Activated CD4-positive, alpha-beta T cell treated with anti-CD3 and anti-CD28 coated beads for 24 hours (primary cell): ENCODE results near the gene CLSTN2.

Experiments used
- DNase-seq, 2 donors: peaks; one replicate each; pipeline ENCODE4 v3.0.0-alpha.2; 2020; ENCODE audit warnings: low read depth in 2 of 2

CLSTN2 gene

GRCh38 chr3:140378571-140379340 is 443.8 kb downstream of the CLSTN2 start:
- DNase-seq = no peak

DNA sequence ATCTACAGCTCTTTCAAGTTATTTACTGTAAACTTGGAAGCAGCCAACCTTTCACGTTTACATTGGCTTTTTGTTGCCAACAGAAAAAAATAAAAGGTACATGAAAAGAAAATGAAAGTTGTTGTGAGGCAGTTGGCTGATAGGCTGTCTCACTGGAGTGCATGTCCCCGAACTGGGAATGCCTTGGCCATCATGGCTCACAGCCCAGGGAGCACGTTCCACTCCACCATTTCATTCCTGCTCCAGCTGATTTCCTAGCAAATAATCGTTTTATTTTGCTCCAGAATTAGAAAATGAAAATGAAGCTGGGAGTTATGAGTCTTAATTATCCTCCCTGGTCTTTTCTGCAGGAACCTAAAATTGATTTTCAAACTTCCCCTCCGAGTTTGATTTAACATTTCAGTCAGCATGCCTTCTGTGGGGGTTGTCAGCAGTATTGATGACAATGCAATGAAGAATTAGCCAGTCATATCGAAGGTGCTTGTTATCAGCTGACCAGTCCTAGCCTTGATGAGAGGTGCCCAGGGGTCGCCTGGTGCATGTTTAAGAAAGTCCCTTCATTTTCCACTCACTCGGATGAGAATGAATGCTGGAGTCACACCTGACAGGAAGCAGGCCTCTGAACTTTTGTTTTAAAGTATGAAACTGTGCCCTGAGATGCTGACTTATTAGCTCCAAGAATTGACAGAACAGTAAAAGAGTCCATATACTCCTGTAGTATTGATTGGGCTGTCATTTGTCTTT is 449.2 kb downstream of the CLSTN2 start:
- DNase-seq = no peak

DNA sequence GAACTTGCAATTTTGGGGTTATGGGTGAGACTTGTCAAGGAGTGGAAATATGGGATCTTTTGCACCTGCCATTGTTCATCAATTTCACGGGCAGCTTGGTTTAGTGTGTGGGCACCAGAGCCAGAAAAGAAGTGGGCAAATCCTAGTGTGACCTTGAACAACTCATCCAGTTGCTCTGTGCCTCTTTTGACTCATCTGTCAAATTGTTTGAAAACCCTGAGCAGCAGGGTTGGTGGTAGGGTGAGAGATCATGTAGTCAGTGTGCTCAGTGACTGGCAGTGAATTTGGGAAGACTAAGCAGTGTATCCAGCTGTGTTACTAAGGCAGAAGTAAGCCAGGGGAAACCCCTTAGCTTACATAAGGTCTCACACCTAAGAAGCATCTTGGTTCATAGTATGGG is 449.9 kb downstream of the CLSTN2 start:
- no peak for DNase-seq

GRCh38 chr3:140386357-140387100 is 451.5 kb downstream of the CLSTN2 start:
- no peak for DNase-seq

DNA sequence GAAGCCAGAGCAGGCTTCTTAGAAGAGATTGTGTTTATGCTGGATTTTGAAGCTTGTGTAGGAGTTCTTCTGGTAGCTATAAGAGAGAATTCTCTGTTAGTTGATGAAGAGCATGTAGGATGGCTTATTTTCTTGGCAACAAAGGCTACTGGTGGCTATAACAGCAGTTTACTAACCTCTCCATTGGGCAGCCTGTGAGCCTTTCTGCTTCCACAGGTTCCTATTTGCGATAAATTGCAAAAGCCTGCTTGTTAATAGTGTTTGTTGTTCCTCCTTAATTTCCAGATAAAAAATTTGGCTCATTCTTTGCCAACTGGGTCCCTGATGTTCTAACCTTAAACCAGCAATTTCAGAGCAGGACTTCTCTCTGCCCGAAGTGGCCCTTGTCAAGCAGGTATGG is 452.3 kb downstream of the CLSTN2 start:
- DNase-seq = no peak

DNA sequence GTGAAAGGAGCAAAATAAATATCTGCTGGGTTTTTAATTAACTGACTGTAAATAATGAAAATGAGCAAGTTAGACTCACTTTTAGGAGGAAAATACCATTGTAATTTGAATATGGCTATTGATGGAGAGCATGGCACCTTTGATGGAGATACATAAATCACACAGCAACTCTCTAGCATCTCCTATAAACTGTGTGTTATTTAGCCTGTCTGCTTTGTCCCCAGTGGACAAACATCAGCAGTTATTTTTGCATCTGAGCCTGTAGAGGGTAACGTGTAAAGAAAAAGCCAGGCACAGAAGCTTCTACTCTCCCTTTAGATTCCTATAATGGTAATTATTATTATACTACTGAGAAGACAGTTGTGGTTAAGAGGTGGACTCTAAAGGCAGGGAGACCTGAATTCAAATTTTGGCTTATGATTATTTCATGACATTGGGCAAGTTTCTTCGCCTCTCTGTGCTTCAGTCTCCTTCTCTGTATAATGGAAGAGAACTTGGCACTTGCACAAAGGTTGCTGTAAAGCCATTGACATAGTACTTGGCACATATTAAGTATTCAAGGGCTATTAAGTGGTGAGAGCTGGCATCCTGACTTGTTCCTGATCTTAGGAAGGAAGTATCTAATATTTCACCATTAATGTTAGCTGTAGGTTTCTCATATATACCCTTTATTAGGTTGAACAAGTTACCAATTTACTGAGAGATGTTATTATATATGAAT is 453.4 kb downstream of the CLSTN2 start:
- no peak for DNase-seq

GRCh38 chr3:140391061-140391460 is 456.1 kb downstream of the CLSTN2 start:
- no peak for DNase-seq

- DNase-seq = no peak
Observed at GRCh38 chr3:140394488-140395133, 459.6 kb downstream of the CLSTN2 start.

- DNase-seq = no peak
Observed at GRCh38 chr3:140395134-140396075, 460.4 kb downstream of the CLSTN2 start.

GRCh38 chr3:140396110-140396509 is 461.1 kb downstream of the CLSTN2 start:
- no peak for DNase-seq

DNA sequence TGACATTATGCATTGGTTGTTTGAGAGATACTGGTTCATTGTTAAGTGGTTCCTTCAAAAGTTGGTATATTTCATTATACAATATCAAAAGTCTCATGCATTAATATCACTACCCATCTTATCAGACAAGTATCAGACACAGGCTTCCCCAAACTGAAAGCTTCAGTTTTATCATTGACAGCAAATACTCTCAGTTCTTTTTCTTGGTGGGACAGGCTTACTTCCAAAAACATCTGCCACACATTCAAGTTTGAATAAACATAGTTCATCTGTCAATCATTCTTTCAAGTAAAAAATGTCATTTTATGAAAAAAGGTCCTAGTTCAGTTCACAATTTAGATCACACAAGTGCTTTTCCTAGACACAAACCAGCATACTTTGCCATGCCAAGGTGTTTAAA is 462.9 kb downstream of the CLSTN2 start:
- no peak for DNase-seq

- DNase-seq = no peak
Observed at GRCh38 chr3:140398387-140398786, 463.4 kb downstream of the CLSTN2 start.

GRCh38 chr3:140399871-140400270 is 464.9 kb downstream of the CLSTN2 start:
- no peak for DNase-seq

- no peak for DNase-seq
Observed at GRCh38 chr3:140403079-140403478, 468.1 kb downstream of the CLSTN2 start.

DNA sequence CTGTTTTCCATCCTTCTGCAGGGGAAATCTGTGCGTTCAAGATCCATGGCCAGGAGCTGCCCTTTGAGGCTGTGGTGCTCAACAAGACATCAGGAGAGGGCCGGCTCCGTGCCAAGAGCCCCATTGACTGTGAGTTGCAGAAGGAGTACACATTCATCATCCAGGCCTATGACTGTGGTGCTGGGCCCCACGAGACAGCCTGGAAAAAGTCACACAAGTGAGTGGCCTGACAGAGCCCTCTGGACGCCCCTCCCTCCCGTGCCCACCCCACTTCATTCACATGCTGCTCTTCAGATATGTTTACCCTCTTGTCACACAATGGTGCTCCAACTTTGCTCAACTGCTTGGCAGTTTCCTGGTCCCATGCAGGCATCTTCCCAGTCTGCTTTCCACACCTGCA is 468.6 kb downstream of the CLSTN2 start:
- no peak for DNase-seq

DNA sequence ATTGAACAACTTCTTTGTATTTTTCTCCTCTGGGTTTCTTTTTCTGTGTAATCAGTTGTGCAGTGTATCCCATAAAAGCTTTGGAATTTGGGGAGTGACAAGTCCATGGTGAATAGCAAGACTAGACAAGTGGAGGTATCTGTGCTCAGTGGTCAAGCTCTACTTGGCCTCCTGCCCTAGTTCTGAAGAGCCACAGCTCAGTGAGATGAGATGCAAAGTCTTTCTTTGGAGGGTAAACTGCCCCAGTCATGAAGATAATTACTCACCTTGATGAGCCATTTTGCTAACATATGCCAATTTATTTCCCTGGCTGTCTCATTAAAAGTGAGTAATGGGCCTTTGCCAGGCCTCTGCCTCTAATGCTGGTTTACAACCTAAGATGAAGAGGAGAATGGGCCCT is 471.7 kb downstream of the CLSTN2 start:
- DNase-seq = no peak

GRCh38 chr3:140408252-140408651 is 473.3 kb downstream of the CLSTN2 start:
- DNase-seq = no peak

DNA sequence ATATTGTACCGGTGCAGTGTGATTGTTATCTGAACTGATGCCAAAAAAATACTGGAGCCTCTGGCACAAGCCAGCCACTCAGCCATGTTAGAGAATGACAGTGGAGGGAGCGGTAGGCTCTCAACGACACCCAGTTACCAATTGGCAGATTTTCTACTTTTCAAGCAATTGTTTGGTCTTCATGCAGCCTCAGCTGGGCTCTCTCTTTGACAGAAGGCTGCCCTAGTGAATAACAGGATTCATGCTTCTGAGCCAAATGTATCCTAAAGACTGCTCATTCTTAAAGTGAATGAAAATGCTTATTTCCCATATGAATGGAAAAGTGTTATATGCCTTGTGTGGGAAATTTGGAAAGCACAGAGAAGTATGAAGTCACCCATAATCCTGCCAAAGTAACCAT is 481.7 kb downstream of the CLSTN2 start:
- no peak for DNase-seq

DNA sequence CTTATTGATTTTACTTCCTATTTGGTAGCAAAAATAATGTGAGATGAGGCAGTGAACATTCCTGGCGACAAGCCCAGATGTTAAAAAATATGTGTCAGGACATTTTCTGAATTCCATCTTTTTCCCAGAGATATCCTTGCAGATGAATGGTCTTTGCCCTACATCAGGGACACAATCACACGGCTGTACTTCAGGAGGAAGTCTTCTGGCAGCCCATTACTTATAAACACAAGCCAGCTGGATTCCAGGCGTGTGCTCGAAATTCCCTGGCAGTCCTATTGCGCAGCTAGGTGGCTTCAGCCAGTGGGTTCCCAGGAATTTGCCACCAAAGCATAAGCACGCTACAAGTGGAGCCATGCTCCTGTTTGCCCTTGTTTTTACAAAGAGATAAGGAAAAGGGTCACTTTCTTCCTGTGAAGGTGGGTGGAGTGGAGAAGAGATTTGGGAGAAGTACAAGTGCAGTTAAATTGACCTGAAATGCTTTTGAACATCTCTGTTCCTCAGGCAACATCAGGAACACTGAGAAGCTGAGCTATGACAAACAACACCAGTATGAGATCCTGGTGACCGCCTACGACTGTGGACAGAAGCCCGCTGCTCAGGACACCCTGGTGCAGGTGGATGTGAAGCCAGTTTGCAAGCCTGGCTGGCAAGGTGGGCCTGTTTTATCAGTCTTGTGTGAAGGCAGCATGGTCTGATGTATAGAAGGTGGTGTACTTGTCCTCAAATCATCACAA is 485.8 kb downstream of the CLSTN2 start:
- DNase-seq = no peak

GRCh38 chr3:140421884-140422283 is 486.9 kb downstream of the CLSTN2 start:
- DNase-seq = no peak
